D721Med (cell line): ENCODE measurements around the gene NPY2R.
A peak's percentile ranks its signal among the peaks of the same experiment; 100 is the strongest.

Experiments used
- DNase-seq: peaks from one replicate; pipeline ENCODE4 v3.0.0; 2011; ENCODE audit warnings: low spot score; ENCODE audit not compliant: insufficient read length
- FAIRE-seq: peaks from 2 replicates; lab custom pipeline; 2011; peaks lifted over from hg19 to GRCh38; lab: Jason Lieb, UNC
- CTCF ChIP-seq: IDR thresholded peaks from 2 replicates; pipeline ENCODE4 v1.5.1; 2012; ENCODE audit warnings: mild to moderate bottlenecking, control low read depth; ENCODE audit not compliant: insufficient read depth; ENCODE audit errors: missing control alignments

Gene NPY2R, protein sequence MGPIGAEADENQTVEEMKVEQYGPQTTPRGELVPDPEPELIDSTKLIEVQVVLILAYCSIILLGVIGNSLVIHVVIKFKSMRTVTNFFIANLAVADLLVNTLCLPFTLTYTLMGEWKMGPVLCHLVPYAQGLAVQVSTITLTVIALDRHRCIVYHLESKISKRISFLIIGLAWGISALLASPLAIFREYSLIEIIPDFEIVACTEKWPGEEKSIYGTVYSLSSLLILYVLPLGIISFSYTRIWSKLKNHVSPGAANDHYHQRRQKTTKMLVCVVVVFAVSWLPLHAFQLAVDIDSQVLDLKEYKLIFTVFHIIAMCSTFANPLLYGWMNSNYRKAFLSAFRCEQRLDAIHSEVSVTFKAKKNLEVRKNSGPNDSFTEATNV

DNA sequence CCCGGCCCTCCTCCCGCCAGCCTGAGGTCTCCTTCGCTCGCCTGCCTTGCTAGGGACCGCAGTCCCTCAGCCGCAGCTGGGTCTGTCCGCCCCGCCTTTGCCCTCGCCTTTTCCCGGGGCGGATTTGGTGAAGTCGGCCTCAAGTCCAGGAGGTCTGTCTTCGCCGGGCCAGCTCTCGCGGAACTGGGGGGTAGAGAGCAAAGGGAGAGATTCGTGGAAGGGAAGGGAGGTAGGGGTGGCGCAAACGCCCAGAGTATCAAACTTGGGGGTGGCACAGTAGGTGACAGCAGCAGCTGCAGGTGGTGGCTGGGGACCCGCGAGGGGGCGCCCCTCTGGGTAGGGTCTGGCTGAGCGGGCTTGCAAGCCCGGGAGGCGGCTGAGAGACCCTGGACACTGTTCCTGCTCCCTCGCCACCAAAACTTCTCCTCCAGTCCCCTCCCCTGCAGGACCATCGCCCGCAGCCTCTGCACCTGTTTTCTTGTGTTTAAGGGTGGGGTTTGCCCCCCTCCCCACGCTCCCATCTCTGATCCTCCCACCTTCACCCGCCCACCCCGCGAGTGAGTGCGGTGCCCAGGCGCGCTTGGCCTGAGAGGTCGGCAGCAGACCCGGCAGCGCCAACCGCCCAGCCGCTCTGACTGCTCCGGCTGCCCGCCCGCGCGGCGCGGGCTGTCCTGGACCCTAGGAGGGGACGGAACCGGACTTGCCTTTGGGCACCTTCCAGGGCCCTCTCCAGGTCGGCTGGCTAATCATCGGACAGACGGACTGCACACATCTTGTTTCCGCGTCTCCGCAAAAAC, at the start of gene NPY2R:
NPY2R (plus strand) TSS at position 379 of the 797 bp plus-strand sequence. CDS start 5,304 bp downstream, outside the sequence.
- DNase-seq, result no peak
- FAIRE-seq, result no peak
- TF ChIP-seq CTCF, result peak; percentile 0

GRCh38 chr4:155161357-155161756, 47.1 kb upstream of the NPY2R start:
- DNase-seq (no peak), FAIRE-seq (no peak)
- no peak for TF ChIP-seq CTCF

DNA sequence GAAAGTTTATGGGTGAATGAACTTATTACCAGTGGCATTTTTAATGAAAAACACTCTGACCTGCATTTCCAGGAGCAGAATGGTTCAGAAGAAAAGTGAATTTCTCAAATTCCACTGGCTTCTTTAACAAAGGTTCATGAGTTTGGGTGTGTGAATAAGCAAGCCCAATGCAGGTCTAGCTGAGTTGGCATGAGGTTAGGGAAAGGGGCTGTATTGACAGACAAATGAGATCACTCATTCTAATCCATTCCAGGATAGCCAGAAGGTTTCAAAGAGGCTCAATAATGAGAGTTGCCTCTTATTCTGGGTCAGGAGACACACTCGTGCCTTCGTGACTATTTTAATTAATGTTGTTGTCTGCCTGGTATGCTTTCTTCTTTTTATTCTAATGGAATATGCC, 43.7 kb upstream of the NPY2R start:
- no peak for DNase-seq
- TF ChIP-seq CTCF, result no peak
- FAIRE-seq, result no peak

DNA sequence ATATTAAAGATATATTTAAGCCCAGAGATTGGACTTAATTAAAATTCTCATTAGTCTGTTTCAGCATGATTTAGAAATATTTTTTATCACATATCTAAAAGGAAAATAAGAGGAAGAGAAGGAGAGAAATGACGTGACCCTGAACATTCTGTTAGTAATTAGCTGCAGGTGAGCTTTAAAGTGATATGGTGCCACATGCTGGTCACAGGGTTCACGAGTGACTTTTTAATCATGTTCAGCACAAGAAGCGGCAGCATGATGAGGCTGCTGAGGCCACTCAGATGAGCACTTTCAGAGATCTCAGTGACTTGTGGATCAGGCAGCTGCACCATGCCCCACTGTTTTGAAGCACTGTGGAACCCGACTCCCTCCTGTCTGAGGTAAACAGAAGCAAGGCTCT, 37.9 kb upstream of the NPY2R start:
- DNase-seq, result no peak
- FAIRE-seq, result no peak
- TF ChIP-seq CTCF, result no peak

- FAIRE-seq, result no peak
- TF ChIP-seq CTCF, result no peak
- no peak for DNase-seq
These were observed 35.1 kb upstream of the NPY2R start for GRCh38 chr4:155173371-155173770.

- DNase-seq (no peak), FAIRE-seq (no peak)
- TF ChIP-seq CTCF, result no peak
These were observed 33.8 kb upstream of the NPY2R start for GRCh38 chr4:155174668-155175067.

DNA sequence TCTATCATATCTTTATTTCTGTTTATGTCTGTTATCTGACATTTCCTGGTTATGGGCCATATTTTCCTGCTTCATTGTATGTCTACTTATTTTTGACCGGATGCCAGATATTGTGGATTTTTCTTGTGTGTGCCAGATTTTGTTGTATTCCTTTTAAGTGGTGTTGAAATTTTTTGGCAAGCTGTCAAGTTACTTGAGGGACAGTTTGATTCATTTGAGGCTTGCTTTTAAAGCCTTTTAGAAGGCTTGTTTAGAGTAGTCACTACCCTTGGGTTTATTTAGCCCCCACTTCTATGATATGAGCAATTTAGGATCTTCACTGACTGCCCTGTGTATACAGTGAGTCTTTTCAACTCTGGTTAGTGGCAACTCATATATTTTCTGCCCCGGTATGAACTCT, 29.2 kb upstream of the NPY2R start:
- DNase-seq (no peak), FAIRE-seq (no peak)
- no peak for TF ChIP-seq CTCF
